SK-N-MC (cell line): ENCODE measurements around the gene PDLIM7.

Experiments used
- EZH2 ChIP-seq: fragments of 200-600 bp; sonication (generic); IDR thresholded peaks from one replicate; pipeline ENCODE4 v1.6.1; 2017; ENCODE audit warnings: antibody characterized with exemption
- FOXP2 ChIP-seq: optimal IDR thresholded peaks from 2 replicates; pipeline ENCODE3; 2011; ENCODE audit warnings: mild to moderate bottlenecking, moderate library complexity; ENCODE audit not compliant: insufficient read depth; ENCODE audit errors: extremely low read length, control extremely low read depth
- POLR2AphosphoS5 ChIP-seq: IDR thresholded peaks from 2 replicates; pipeline ENCODE4 v1.6.1; 2012; ENCODE audit warnings: mild to moderate bottlenecking, low read depth, low read length, borderline replicate concordance

- TF ChIP-seq EZH2 (no peak), POLR2AphosphoS5 (no peak), FOXP2 (no peak)
These were observed 9.4 kb downstream of the PDLIM7 start for GRCh38 chr5:177487975-177488374.
